ENCODE data around the gene XRCC1.
"Not testable (repeated sequence)": the region's sequence is repeated elsewhere in the genome, so short reads cannot be mapped to it uniquely, and the experiment has no call there.

The XRCC1 gene, protein sequence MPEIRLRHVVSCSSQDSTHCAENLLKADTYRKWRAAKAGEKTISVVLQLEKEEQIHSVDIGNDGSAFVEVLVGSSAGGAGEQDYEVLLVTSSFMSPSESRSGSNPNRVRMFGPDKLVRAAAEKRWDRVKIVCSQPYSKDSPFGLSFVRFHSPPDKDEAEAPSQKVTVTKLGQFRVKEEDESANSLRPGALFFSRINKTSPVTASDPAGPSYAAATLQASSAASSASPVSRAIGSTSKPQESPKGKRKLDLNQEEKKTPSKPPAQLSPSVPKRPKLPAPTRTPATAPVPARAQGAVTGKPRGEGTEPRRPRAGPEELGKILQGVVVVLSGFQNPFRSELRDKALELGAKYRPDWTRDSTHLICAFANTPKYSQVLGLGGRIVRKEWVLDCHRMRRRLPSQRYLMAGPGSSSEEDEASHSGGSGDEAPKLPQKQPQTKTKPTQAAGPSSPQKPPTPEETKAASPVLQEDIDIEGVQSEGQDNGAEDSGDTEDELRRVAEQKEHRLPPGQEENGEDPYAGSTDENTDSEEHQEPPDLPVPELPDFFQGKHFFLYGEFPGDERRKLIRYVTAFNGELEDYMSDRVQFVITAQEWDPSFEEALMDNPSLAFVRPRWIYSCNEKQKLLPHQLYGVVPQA

DNA sequence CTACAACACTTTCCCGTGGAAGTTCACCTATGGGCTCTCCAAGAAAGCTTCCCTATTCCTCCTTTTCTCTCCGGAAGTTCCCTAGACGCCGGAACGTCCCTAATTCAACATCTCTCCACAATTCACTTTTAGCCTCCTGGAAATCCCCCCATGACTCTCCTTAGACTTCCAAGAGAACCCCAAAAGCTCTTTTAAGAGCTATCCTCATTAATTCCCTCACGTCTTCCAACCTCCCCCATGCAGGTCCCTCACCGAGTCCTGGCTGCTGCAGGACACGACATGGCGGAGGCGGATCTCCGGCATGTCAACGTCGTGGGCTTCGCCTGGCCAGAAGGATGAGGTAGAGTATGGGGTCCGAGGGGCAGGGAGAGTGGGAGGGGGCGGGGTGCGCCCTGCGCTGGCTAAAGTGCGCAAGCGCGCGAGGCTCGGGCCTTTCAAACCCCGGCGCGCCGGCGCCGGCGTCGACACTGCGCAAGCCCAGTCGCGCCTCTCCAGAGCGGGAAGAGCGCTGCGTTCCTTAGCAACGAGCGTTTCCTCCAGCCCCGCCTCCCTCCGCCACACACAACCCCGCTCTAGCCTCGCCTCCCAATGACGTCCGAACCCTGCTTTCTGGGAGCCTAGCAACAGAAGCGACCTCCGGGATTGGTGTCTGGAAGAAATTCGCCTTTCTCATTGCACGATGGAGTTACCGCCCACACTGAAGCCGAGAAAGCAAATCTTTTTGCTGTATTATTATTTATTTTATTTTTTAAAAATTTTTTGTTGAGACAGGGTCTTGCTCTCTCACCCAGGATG, at the start of gene XRCC1, which contains the start of gene PINLYP:
Gene XRCC1, minus strand, starts transcription at position 372 of the 795 bp plus-strand sequence. Its CDS starts 69 bp downstream, at position 303.
Gene PINLYP, plus strand, starts transcription at position 646 of the 795 bp plus-strand sequence. CDS start 1,391 bp downstream, outside the sequence.
- DNase-seq = peak; percentile 98 to 99

DNA sequence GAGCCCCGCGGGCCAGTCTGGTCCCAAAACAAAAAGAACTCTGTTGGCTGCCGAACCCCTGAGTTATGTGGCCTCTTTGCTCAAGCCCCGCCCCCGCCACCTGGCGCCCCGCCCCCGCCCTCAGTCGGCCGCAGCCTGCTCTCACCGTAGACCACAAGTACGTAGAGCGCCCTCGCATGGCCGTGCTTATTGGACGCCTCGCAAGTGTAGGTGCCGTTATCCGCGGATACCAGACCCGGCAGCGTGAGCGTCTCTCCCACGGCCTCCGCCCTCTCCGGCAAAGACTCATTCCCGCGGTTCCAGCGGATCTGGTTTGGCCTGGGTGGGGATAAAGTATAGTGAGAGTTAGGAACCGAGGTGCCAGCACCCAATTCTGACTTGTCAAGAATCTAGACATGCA, 49.6 kb upstream of the XRCC1 start:
- no peak for DNase-seq

DNA sequence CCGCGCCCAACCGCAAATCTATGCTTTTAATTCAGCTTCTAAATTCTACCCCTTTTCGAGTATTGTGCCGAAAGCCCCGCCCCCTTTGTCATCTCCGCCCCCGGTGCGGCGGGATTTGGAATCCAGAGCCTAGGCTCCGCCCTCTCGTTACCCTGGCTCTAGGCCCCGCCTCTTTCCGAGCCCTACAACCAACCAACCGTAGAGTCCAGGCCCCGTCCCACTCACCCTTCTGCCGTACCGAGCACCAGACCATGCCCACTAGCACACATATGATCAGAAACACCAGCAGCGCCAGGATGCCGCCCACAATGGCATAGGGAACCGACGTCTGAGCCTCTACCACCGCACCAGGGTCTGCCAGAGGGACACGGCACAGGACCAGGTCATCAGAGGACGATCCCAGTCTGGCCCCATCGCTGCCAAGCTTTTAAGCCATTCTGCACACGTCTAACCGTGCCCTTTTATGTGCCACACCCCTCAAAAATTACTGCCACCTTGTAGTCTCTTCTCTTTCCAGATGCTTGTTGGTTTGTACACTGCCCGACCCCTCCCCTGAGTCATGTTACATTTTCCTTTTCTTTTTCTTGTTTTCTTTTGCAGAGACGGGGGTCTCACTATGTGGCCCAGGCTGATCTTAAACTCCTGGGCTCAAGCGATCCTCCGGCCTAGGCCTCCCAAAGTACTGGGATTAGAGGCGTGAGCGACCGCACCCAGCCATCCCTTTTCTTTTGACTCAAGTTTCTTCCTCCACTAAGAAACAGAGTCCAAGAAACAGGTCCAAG, 48.8 kb upstream of the XRCC1 start:
- DNase-seq = no peak

DNA sequence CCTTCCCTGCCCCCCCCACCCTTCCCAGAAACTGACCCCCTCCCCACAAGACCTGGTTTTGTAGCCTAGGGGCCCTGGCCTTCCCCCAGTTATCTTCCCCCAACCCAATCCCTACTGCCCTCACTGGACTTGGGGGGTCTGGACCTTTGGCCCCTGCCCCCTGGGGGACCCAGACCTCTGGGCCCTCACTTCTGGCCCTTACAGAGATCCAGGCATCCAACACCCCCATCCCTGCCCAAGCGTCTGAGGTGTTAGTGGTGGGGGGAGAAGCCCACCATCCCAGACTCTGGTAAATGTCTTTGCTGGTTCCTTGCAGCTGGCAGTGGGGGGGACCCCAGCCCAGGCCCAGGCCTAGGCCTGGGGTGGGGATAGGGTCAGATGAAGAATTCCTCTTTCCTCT, 47.6 kb upstream of the XRCC1 start:
- no peak for DNase-seq

DNA sequence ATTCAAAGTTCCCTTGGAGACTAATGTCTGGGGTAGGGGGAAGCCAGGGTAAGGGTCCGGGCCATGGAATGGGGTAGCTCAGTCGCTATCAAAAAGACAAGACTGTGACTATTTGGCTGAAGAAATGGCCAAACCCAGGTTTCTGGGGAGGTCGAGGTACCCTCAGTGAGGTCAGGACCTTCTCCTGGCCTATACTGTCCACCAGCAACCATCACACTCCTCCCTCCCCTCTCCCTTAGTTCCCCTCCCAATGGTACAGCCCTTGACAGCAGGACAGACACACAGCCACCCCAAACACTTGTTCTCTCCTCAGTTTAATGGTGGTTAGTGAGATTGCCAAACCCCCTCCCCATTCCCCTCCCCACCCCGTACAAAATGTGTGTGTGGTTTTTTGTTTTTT, 46.7 kb upstream of the XRCC1 start:
- no peak for DNase-seq

DNA sequence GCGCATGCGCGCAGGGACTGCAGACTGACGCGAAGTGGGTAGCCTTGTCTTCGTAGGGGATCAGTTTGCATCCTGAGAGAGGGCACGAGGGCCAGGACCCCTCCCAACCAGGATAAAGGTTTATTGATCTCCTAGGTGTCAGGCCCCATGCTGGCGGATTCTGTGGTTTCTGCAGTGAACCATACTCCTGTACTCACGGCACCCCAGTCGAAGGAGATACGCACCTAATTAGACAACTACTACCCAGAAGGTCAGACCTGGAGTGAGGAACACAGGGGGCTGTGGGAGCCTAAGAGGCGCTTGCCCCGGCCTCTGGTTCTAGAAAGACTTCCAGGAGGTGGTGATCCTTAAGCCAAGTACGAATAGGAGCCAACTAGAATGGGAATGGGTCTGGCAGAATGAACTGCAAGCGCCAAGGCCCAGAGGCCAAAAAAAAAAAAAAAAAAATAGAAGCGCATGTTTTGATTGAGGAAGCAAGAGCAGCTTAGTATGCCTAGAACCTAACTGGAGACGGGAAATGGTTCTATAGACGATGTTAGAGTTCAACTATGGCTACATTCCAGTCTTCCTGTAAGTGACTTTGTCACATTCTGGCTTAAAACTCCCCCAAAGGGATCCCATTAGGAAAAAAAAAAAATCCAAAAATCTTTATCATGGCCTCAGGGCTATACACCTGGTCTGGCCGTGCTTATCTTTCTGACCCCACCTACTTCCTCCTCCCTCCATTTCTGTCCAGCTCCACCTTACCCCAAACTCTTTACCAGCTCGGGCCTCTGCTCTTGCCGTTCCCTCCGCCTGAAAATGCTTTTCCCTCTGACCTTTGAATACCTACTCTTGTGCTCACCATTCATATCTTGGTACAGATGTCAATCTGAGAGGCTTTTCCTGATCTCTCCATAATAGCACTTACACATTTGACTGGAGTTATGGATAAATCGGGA, 45.0 kb upstream of the XRCC1 start:
- DNase-seq = no peak

DNA sequence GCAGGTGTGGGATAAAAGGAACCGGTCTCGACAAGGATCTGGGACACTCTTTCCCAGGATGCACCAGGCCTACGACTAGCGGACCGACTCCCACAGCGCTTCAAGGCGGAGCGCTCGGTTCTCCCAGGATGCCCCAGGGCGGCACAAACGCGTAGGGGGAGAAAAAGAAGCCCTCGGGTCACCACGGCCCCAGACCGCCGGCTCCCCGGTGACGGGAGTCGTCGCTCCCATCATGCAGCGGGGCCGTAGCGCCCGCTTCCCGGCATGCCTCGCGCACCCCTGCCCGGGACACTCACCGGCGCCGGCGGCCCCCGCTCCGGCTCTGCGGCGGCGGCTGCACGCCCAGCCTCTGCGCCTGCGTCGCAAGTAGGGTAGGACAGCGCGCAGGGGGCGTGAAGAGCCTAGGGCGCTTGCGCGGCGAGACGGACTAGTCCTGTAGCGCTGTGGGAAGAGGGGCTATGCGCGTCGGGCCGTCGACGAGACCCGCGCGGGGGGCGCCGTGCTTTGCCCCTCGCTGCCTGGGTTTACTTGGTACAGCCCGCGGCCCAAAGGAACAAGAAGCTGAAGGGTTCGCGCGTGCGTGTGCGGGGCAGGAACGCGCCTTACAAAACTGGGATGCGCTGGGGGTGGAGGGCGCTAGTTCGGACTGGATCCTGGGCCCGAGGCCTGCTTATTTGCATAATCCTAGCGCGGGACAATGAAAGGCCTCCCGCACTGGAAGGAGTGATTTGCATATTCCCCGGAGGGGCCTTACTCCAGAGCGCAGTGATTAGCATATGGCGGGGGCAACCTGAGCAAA, 44.1 kb upstream of the XRCC1 start, which contains the start of gene ZNF428:
Gene ZNF428, minus strand, starts transcription at position 368 of the 799 bp plus-strand sequence. CDS start 5,325 bp downstream, outside the sequence.
- peak; percentile 81 to 88 for DNase-seq

DNA sequence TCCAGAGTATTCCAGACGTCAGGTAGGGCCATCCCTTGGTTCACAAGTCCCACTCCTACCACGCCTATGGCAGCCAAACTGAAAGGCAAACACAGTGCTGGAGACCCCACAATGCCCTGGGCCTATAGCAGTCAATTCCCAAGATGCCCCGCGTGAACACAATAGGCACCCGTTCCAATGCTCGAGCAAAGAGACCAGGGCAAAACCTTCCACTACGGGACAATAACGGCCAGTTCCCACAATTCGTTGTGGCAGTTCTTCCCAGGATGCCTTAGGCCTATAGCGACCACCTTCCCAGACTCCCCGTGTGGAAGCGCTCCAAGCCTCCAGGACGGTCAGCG, 43.6 kb upstream of the XRCC1 start:
- peak; percentile 68 to 81 for DNase-seq

DNA sequence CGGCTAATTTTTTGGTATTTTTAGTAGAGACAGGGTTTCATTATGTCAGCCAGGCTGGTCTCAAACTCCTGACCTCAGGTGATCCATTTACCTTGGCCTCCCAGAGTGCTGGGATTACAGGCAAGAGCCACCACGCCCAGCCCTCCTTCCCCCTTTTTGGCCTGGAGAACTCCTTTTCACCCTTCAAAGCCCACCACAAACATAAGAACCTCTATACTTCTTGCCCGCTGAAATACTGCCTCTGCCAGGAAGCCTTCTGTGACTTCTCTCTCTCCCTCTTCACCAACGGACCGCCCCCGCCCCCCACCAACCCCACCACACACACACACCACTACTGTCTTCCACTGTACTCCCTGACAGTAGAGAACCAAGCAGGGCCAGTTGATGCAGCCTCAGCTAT, 41.6 kb upstream of the XRCC1 start:
- no peak for DNase-seq

DNA sequence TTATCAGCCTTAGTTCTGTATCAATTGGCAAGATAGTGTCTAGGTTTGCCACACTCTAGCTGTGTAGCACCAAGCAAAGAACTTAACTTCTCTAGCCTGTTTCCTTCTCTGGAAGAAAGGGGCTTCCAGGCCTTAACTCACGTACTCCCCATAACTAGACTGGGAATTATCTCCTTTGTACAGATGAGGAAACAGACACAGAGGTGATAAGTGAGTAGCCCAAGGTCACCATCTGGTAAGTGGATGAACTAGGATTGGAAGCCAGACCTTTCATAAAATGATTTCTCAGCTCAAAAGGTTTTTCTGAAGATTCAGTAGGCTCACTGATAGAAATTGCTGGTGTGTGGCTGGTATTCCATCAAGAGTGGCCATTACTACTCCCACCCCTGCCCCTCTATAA, 41.0 kb upstream of the XRCC1 start:
- DNase-seq = no peak

DNA sequence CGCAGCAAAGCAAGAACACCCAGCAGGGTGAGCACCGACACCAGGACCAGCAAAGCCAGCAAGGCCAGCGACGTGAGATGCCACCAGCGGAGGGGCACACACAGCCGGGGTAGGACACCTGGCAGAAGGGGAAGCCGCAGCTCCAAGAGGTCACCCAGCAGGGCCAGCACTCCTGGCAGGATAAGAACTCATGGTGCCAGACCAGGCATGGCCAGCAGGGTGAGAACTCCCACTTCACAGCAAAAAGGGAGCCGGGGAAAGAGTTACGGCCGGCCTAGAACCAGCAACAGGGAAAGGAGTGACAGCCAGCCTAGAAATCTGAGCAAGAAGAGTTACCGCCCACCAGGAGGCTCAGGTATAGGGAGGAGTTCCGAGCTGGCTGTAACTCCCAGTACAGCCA, 37.0 kb upstream of the XRCC1 start:
- no peak for DNase-seq

DNA sequence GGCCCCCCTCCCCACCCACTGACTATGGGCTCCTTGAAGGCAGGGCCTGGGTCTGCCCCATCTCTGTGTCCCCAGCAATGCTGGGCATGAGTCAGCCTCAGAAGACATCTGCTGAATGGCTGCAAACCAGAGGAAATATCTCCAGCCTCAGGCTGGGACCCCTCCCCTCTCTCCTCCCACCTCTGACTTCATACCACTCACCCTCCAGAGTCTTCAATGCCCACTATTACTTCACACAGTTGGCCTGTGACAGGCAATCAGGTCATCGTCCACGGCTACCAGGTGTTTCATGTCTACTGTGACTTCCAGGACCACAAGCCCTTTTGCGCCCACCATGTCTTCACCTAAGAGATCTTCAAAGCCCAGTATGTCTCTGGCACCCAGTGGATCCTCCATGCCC, 36.5 kb upstream of the XRCC1 start, which contains the start of gene SRRM5:
Gene SRRM5, plus strand, starts transcription at position 301 of the 400 bp plus-strand sequence. Its CDS starts 34 bp downstream, at position 335.
- no peak for DNase-seq

DNA sequence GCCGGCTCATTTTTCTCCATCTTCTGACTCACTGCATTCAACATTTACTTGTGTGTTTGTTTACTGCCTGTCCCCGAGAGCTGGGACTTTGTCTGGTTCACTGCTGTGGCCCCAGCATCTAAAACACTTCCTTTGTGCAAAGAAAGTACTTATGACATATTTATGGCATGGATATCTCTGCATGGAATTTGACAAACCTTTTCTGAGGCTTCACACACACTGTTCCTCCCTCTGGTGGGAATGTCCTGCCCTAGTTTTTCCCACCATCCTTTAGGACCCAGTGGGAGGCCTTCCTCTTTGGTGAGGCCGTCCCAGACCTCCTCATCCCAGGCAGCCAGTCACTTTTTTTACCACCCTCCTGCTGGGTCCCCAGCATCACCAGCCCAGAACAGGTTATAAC, 35.2 kb upstream of the XRCC1 start:
- DNase-seq = no peak

DNA sequence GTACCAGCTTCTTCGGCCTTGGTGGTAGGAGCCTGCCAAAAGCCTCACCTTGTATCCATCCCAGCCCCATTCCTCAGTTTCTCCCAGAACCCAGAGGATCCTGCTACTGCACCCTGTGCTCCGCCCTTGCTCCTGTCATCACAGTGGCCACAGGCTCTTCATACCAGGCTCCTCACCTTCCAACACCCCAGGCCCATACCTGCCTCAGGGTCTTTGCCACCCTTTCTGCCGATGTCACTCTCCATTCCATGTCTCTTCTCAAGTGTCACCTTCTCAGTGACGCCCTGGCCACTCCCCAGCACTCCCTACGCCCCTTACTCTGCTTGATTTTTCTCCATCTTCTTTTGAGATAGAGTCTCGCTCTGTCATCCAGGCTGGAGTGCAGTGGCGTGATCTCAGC, 34.5 kb upstream of the XRCC1 start:
- no peak for DNase-seq

DNA sequence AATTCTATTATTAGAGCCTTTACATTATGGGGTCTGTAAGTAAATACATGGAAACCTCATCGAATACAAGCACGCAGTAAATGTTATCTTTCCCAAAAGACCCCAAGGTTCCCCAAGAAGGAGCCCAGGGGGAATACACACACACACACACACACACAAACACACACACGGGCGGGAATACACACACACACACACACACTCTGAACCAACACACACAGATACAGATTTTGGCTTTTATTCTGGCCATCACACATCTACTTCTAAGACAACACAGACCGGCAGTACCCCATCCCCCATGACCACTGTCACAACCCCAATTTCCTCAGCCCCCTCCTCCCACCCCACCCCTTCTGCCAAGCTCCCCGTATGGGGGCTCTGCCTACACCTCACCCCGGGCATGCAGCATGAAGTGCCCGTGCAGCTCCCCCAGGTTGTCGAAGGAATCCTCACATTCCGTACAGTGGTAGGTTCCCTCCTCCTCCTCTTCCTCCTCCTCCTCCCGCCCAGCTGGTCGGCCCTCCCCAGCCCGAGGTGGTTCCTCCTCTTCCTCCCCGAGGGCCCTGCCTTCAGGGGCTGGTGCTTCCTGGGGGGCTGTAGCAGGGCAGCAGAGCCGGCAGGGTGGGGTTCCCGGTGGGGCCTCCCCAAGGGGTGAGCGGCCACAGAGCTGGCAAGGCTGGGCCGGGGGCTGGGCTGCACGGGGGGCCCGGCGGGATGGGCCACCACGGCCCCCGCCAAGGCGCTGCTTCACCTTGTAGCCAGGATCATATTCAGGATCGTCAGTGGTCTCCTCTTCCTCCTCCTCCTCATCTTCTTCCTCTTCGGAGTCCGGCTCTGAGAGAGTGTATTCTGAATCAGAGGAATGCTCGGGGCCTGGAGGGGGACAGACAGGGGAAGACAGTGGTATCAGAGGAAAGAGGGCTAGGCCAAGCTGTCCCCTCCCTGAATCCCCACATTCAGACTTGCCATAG, 32.2 kb upstream of the XRCC1 start:
- no peak for DNase-seq

DNA sequence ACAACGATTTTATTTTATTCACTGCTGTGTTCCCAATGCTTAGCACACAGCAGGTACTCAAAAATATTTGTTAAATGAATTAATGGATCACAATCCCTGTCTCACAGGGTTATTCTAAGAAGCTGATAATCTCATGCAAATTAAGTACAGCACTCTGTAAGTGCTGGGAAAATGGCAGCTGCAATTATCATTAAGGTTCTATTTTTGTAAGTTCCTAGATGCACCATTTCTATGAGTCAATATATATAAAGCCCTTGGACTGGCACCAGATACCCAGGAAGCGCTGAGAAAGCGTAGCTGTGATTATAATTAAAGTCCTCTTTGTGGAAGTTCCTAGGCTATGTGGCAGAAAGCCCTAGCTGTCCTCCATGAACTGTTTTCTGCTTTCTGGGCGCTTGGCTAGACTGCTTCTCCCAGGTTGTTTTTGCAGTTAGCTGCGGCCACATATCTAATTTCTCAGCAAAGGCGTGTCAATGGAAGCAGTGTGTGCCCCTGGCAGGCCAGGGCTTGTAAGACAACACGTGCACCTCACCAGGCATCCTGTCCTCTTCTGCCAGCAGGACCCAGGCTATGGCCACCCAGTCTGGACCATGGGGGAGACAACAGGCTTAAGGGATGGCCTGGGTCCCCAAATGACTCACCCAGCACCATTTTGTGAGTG, 31.4 kb upstream of the XRCC1 start:
- DNase-seq = no peak

DNA sequence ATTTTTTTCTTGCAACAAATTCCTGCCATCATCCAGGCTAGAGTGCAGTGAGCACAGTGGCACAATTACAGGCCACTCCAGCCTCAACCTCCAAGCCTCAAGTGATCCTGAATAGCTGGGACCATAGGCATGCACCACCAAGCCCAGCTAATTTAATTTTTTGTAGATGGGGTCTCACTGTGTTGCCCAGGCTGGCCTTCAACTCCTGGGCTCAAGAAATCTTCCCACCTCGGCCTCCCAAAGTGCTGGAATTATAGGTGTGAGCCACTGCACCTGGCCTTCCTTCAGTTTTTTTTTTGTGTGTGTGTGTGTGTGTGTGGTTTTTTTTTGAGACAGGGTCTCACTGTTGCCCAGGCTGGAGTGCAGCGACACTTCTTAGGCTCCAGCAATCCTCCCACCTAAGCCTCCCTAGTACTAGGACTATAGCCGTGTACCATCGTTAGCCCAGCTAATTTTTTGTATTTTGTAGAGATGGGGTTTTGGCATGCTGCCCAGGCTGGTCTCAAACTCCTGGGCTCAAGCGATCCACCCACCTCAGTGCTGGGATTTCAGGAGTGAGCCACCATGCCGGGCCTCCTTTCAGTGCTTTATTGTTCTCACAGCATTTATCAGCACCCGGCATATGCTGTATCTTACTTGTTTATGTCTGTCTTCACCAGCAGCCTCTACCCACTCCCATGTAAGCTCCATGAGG, 30.7 kb upstream of the XRCC1 start:
- DNase-seq = no peak

DNA sequence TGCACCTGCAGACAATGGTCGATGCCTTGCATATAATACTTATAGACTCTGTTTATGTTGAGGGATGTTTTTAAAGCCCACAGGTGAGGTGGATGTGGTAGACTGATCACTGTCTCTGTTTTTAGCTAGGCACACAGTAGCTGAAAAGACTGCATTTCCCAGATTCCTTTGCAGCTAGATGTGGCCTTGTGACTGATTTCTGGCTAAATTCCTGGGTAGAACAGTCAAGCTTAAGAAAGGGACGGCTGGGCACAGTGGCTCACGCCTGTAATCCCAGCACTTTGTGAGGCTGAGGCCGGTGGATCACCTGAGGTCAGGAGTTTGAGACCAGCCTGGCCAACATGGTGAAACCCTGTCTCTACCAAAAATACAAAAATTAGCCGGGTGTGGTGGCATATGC, 25.0 kb upstream of the XRCC1 start:
- DNase-seq = not testable (repeated sequence)
